CD4-positive, alpha-beta T cell treated with Interleukin-12 subunit alpha and Interleukin-12 subunit beta, for 1 hour (primary cell): ENCODE measurements around the gene PATL2.
"Not testable (repeated sequence)": the region's sequence is repeated elsewhere in the genome, so short reads cannot be mapped to it uniquely, and the experiment has no call there.

ENCODE experiments used
- DNase-seq: peaks from one replicate; pipeline ENCODE4 v3.0.0-alpha.2; 2020

The PATL2 gene

GRCh38 chr15:44689318-44689717, 21.8 kb downstream of the PATL2 start:
- DNase-seq: not testable (repeated sequence)

- peak; percentile 88 for DNase-seq
These were observed 28.1 kb downstream of the PATL2 start for GRCh38 chr15:44682809-44683682.

- no peak for DNase-seq
These were observed 28.9 kb downstream of the PATL2 start for GRCh38 chr15:44682211-44682610.

- peak; percentile 52 for DNase-seq
These were observed 34.4 kb downstream of the PATL2 start for GRCh38 chr15:44676676-44677075.

GRCh38 chr15:44675911-44676310, 35.2 kb downstream of the PATL2 start:
- no peak for DNase-seq

- no peak for DNase-seq
These were observed 37.5 kb downstream of the PATL2 start for GRCh38 chr15:44673639-44674038.

GRCh38 chr15:44670087-44670950, 40.8 kb downstream of the PATL2 start:
- no peak for DNase-seq

GRCh38 chr15:44668921-44669320, 42.2 kb downstream of the PATL2 start:
- no peak for DNase-seq

GRCh38 chr15:44667039-44667360, 44.1 kb downstream of the PATL2 start:
- no peak for DNase-seq

GRCh38 chr15:44666210-44667038, 44.7 kb downstream of the PATL2 start:
- peak; percentile 56 for DNase-seq

GRCh38 chr15:44663410-44664308, 47.5 kb downstream of the PATL2 start, which contains the start of gene SPG11:
TSS of gene SPG11 (minus strand) at chr15:44663662. CDS start at chr15:44663647, 15 bp downstream.
- DNase-seq: peak; percentile 99

- DNase-seq: peak; percentile 89
These were observed 48.4 kb downstream of the PATL2 start for GRCh38 chr15:44662478-44663409.

- DNase-seq: no peak
These were observed 49.5 kb downstream of the PATL2 start for GRCh38 chr15:44661576-44661975.

- no peak for DNase-seq
These were observed 52.1 kb downstream of the PATL2 start for GRCh38 chr15:44659056-44659455.

- no peak for DNase-seq
These were observed 53.7 kb downstream of the PATL2 start for GRCh38 chr15:44657378-44657777.

GRCh38 chr15:44656913-44657312, 54.2 kb downstream of the PATL2 start:
- no peak for DNase-seq

- DNase-seq: no peak
These were observed 54.8 kb downstream of the PATL2 start for GRCh38 chr15:44656298-44656697.

GRCh38 chr15:44654858-44655257, 56.3 kb downstream of the PATL2 start:
- DNase-seq: no peak

GRCh38 chr15:44647637-44648036, 63.5 kb downstream of the PATL2 start:
- no peak for DNase-seq

- no peak for DNase-seq
These were observed 64.1 kb downstream of the PATL2 start for GRCh38 chr15:44647036-44647435.

GRCh38 chr15:44646460-44646859, 64.7 kb downstream of the PATL2 start:
- DNase-seq: no peak
